ENCODE results near the gene ULBP3.
A peak's percentile ranks its signal among the peaks of the same experiment; 100 is the strongest.
"Not testable (repeated sequence)": the region's sequence is repeated elsewhere in the genome, so short reads cannot be mapped to it uniquely, and the experiment has no call there.

Gene ULBP3

DNA sequence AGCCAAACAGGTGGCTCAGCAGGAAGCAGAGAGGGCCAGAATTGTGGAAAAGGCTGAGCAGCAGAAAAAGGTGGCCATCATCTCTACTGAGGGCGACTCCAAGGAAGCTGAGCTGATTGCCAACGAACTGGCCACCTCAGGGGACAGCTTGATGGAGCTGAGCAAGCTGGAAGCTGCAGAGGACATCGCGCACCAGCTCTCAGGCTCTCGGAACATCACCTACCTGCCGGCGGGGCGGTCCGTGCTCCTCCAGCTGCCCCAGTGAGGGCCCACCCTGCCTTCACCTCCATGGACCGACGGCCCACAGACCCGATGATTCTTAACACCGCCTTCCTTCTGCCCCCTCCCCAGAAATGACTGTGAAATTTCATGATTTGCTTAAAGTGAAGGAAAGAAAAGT lies 25.8 kb downstream of the ULBP3 start:
- no peak for DNase-seq (ENCODE audit: low spot score)

GRCh38 chr6:150038202-150039062 lies 30.5 kb downstream of the ULBP3 start:
- no peak for DNase-seq (ENCODE audit: low spot score)

GRCh38 chr6:150037526-150038201 lies 31.3 kb downstream of the ULBP3 start:
- no peak for DNase-seq (ENCODE audit: low spot score)

DNA sequence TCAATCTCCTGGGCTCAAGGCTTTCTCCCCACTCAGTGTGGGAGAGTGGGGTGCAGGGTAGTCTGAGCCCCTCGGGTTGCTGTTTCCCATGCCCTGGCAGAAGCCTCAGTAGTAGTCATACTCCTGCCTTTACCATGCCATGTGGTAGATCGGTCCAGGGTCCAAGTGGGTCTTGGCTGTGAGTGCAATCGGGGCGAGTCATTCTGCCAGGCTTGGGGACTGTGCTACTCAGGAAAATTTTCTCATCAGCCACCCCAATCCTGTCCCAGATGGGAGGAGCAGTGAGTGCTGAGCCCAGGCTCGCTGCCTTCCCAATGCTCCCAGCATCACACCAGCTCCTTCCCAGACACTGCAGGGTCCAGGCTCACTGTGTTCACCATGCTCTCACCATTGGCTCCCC lies 32.8 kb downstream of the ULBP3 start:
- no peak for DNase-seq (ENCODE audit: low spot score)

DNA sequence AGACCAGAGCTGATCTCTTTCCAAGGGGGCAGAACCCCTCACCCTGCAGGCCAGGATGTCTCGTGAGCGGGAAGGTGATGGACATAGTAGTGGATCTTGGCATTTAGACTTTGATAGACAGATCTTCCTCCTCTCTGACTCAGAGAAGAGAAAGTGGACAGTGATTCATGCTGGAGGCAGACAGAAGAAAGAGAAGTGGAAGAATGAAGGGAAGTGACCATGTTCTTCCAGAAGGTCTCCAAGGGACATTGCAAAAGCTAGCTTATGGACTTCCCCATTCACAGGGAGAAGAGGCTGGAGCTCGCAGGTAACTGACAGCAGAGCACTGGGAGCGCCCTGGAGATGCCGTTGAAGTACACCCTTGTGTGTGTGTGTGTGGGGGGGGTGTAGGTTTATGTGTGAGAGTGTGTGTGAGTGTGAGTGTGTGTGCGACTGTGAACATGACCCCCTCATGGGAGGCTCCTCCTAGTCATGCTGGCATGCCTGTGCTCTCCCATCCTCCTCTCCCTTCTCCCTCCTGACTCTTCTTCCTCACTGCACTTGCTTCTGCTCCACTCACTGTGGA lies 35.6 kb downstream of the ULBP3 start:
- no peak for DNase-seq (ENCODE audit: low spot score)

DNA sequence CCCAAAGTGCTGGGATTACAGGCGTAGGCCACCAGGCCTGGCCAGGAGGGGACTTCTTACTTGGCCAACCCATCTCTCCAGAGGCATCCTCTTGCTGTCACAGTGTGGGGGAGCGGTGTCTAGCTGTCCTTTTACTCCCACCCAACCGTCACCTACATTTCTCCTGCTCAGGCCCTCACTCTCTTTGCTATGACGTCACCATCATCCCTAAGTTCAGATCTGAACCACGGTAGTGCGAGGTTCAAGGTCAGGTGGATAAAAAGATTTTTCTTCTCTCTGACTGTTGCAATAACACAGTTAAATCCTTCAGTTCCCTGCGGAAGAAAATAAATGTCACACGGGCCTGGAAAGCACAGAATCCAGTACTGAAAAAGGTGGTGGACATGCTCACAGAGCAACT lies 36.3 kb downstream of the ULBP3 start:
- DNase-seq (ENCODE audit: low spot score): no peak

GRCh38 chr6:150030611-150031010 lies 38.3 kb downstream of the ULBP3 start:
- no peak for DNase-seq (ENCODE audit: low spot score)

DNA sequence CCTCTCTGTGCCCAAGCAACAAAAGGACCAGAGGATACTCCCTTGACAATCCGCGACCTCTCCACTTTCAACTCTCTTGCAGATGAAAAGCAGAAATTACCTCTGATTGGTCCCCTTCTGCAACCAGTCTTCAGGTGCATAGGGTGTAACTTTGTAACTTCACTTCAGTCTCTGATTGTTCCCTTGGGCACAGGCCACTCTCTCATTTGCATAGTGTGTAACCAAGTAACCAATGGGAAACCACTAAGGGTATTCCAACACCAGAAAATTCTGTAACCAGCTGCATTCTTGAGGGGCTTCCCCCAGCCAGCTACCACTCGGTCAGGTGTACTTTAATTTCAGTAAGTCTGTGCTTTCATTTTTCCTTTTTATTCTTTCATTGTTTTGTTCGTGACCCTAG lies 39.2 kb downstream of the ULBP3 start:
- no peak for DNase-seq (ENCODE audit: low spot score)

DNA sequence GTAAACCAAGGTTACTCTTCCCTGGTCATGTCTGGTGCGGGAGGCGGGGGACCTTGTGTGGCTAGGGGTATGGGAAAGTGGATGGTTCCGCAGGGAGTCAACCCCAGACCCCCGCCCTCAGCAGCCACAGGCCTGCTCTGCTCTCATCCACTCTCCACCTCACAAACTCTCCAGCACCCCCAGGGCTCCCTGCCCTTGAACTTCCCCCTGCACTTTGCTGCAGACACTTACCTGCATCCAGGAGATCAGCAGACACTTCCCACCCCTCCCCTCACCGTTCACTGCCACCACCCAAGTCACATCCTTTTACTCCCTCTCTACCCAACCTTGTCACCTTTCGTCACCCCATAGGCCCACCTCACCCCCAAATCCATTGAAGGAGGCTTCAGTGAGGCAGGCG lies 39.6 kb downstream of the ULBP3 start:
- no peak for DNase-seq (ENCODE audit: low spot score)

DNA sequence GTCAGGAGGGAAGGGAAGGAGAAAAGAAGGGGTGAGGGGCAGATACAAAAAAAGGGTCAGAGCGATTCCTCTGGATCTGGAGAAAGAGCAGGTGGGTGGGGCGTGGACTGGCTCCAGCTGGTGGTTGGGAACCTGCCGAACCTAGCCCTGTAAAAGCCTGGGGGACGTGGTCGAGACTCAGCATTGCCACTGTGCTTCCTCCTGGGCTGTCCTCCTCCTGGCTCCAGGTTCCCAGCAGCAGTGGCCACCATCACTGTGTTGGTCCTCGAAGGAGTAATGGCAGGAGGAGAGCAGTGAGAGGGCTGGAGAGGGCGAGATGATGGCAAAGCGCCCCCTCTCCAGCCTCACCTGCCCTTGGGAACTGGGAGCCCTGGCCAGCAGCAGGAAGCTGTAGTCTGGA lies 40.1 kb downstream of the ULBP3 start:
- no peak for DNase-seq (ENCODE audit: low spot score)

GRCh38 chr6:150027806-150028565 lies 40.9 kb downstream of the ULBP3 start:
- DNase-seq (ENCODE audit: low spot score): no peak

DNA sequence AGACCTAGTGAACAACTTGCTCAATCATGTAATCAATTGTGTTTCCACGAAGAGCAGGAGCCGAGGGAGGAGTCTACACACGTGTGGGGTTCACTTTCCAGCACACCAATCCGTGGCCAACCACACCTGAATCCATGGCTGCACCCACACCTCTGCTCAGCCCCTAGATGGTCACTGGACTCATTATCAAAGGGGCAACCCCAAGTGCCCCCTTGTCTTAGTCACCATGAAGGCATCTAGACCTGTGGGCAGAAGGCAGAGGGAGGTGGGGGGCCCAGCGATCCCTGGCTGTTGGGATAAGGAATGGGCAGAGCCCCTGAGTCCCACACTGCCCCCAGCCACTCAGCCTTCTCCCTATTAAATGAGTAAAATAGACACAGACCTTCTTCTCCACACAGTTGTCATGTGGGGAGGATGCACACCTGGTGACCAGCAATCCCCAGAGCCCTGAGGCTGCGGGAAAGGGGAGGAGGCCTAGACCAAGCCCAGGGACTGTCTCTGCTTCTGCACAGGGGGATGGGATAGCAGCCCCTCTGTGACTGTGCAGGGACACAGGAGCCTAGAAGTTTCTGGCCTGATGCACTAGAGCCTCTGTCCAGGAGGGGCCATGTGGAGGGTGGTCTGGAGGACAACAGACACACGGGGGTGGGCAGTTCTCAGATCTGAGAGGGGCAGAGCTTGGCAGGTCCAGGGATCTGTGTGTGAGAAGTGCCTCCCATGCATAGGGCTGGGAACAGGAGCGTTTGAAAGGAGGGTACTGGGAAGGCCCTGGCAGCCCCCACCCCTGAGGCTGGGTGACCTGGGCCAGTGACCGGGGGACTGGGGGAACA lies 41.7 kb downstream of the ULBP3 start:
- no peak for DNase-seq (ENCODE audit: low spot score)

- DNase-seq (ENCODE audit: low spot score): peak; percentile 73
These were observed 43.6 kb downstream of the ULBP3 start, which contains the start of gene RAET1L for GRCh38 chr6:150025201-150025917. TSS of gene RAET1L (minus strand) at chr6:150025532. CDS start at chr6:150025471, 61 bp downstream.

- DNase-seq (ENCODE audit: low spot score): no peak
These were observed 44.2 kb downstream of the ULBP3 start for GRCh38 chr6:150024646-150025155.

DNA sequence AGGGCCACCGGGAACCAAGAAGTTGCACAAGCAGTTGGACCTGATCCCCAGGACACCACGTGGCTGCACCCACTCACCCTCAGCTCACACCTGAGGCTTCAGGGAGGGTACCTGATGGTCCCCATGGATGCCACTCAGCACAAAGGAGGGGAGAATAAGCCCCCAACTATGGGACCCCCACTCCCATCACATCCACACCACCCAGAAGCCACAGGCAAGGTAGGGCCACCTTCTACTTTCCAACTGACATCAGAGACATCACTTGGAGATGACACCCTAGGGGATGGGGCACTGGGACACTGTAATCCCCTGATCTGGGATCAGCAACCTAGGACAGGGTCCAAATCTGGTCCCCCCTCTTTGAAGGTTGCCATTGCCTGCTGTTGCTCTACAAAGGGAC lies 44.9 kb downstream of the ULBP3 start:
- DNase-seq (ENCODE audit: low spot score): not testable (repeated sequence)

DNA sequence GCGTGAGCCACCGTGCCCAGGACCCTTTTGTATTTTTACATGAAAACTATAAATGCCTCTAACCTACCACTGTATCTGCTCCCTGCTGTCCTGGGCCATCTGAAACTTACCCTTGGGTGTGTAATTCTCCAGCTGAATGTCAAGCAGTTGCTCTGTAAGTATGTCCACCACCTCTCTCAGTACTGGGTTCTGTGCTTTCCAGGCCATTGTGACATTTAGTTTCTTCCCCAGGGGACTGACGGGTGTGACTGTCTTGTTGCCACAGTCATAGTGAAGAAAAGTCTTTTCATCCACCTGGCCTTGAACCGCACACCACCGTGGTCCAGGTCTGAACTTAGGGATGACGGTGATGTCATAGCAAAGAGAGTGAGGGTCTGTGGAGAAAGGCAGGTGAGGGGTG lies 47.1 kb downstream of the ULBP3 start:
- DNase-seq (ENCODE audit: low spot score): not testable (repeated sequence)

DNA sequence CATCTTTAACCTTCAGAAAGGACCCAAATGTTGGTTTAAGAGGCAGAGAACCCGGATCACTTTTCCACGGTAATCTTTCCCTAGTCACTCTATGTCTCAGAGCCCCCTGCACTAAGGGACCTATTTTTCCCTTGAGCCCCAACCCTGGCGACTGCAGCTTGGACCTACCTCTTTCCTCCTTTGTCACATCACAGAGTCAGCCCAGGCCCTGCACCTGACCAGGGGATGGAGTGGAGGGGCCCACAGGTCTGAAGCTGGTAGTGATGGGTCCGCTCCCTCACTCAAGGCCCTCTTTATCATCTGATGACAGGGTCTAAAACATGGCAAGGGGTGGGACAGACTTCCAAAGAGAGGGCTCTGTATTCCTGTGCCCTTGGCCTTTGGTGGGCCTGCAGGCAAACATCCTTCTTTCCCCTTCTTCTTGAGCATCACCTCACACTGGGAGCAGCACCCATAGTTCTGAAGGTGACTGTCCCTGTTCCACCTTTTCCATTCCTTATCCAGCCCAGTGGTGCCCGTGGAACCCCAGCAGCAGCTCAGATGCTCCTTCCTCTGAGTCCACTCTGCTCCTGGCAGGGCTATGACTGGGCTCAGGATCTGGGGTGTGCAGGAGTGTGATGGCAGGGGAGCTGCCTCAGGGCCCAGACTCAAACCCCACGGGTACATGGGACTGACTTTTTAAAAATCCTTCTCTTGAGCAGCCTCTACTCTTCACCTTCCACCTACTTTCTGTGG lies 49.9 kb downstream of the ULBP3 start:
- DNase-seq (ENCODE audit: low spot score): no peak

DNA sequence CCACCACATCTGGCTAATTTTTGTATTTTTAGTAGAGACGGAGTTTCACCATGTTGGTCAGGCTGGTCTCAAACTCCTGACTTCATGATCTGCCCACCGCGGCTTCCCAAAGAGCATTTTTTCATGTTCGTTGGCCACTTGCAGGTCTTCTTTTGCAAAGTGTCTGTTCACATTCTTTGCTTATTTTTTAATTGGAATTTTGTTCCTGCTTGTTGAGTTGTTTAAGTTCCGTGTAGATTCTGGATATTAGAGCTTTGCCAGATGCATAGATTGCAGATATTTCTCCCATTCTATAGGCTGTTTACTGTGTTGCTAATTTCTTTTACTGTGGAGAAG lies 51.8 kb downstream of the ULBP3 start:
- DNase-seq (ENCODE audit: low spot score): not testable (repeated sequence)

DNA sequence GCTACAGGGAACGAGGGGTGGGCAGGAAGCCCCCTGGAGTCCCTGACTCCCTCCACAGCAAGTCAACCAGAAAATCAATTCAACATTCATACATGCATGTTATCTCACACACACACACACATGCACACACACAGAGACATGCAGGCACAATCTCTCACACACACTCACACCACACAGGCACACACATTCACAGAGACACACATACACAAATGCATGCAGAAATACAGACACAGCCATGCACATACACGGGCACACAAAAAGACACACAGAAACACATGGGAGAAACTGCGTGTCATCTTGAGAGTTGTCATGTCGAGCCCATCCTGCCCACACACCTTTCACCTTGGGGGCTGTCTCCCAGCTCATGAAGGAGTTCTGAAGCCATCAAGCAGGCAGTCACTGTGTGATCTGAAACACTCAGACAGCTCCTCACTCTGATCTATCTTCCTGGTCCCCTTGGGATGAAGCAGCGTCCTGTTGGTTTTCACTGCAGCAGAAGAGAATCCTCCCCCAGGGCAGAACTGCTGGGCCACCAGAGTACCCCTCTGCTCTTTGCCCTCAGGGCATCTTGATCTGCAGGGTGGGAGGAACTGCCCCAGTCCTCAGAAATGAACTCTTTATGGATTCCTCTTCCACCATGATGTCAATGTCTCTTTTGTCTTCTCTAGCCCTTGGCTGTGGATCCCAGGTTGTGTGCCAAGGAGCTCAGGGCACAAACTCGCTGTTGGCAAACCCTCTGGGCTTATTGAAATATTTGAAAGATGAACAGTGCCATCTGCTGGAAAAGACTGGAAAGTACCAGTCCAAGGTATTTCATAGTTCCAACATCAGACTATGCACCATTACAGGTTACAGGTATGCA lies 52.4 kb downstream of the ULBP3 start:
- DNase-seq (ENCODE audit: low spot score): peak; percentile 73
